Measurements from ENCODE around the gene RPS15. TPM values are rescaled to one million over a fixed set of nuclear protein-coding genes. Genes with fewer than 3 reads are reported as not detected.
A peak's percentile ranks its signal among the peaks of the same experiment; 100 is the strongest.

The RPS15 gene
- total RNA-seq, 5 donors from 2014 or later (not counting 1 experiment from before 2014, with no cell fraction given): 1,731 to 2,353 (median 2,282) TPM

DNA sequence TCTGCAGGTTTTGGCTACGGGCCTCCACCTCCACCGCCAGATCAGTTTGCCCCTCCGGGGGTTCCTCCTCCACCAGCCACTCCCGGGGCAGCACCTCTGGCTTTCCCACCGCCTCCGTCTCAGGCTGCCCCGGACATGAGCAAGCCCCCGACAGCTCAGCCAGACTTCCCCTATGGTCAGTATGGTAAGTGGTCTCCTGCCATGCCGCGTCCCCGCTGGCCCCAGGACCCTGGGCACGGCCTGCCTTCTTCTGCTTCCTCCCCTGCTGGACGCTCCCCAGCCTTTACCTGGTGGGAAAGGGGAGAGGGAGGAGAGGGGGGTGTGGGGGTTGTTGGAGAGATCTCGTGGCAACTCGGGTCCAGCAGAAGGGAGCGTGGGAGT lies 5.7 kb upstream of the RPS15 start:
- POLR2A ChIA-PET: no interaction called here
- no peaks in the 10 kb centered on the region for H3K27me3 Mint-ChIP-seq
- DNase-seq: no peak
- H3K36me3 Mint-ChIP-seq: peaks cover 9% of the 10 kb centered on the region
- Histone ChIP-seq H3K9me3 (no peaks in the 10 kb centered on the region), H3K4me3 (ENCODE audit: control insufficient read depth in 1 of 2, extremely low read depth in 1 of 2, low read length in 1 of 2) (no peak overlapping the region), H3K4me1 (ENCODE audit: control insufficient read depth in 1 of 2, extremely low read depth in 1 of 2, insufficient read depth in 2 of 2, low read length in 2 of 2) (peaks cover 0 to under 1% of the 10 kb centered on the region in 2 experiments), H3K27me3 (replicated peaks in 1 of 2; ENCODE audit: control insufficient read depth in 2 of 2, extremely low read depth in 1 of 2, insufficient read depth in 2 of 2, low read length in 1 of 2) (no peaks in the 10 kb centered on the region), H3K36me3 (ENCODE audit: control insufficient read depth in 2 of 2, extremely low read depth in 1 of 2, insufficient read depth in 1 of 2, low read length in 1 of 2) (peaks cover 16 to 71% of the 10 kb centered on the region in 2 donors), H3K27ac (ENCODE audit: low read length) (no peak overlapping the region)
- H3K9me3 Mint-ChIP-seq: no peaks in the 10 kb centered on the region
- no peak overlapping the region for H3K27ac Mint-ChIP-seq
- ATAC-seq (replicated peaks in 1 of 4): no peak
- CTCF ChIA-PET: no interaction called here
- no peaks in the 10 kb centered on the region for H3K4me1 Mint-ChIP-seq
- H3K4me3 Mint-ChIP-seq: no peak overlapping the region
- WGBS (ENCODE audit: insufficient coverage): 89% methylated on average over 5 of the region's 16 CpGs

GRCh38 chr19:1433119-1434039 lies 4.8 kb upstream of the RPS15 start:
- Histone ChIP-seq H3K4me1 (ENCODE audit: control insufficient read depth in 1 of 2, extremely low read depth in 1 of 2, insufficient read depth in 2 of 2, low read length in 2 of 2) (peaks cover 0 to 6% of the 10 kb centered on the region in 2 experiments), H3K27ac (ENCODE audit: low read length) (no peak overlapping the region), H3K27me3 (replicated peaks in 1 of 2; ENCODE audit: control insufficient read depth in 2 of 2, extremely low read depth in 1 of 2, insufficient read depth in 2 of 2, low read length in 1 of 2) (no peaks in the 10 kb centered on the region), H3K4me3 (ENCODE audit: control insufficient read depth in 1 of 2, extremely low read depth in 1 of 2, low read length in 1 of 2) (no peak overlapping the region), H3K36me3 (ENCODE audit: control insufficient read depth in 2 of 2, extremely low read depth in 1 of 2, insufficient read depth in 1 of 2, low read length in 1 of 2) (peaks cover 16 to 62% of the 10 kb centered on the region in 2 donors), H3K9me3 (no peaks in the 10 kb centered on the region)
- Mint-ChIP-seq H3K4me3 (no peak overlapping the region), H3K9me3 (no peaks in the 10 kb centered on the region), H3K36me3 (peaks cover 12% of the 10 kb centered on the region), H3K27ac (no peak overlapping the region), H3K27me3 (no peaks in the 10 kb centered on the region), H3K4me1 (peaks cover 5 to 8% (median 7%) of the 10 kb centered on the region in 3 donors)
- WGBS (ENCODE audit: insufficient coverage): 92% methylated on average over 38 of the region's 47 CpGs
- no peak for DNase-seq
- POLR2A ChIA-PET: no interaction called here
- no peak for ATAC-seq (replicated peaks in 1 of 4)
- CTCF ChIA-PET: no interaction called here

DNA sequence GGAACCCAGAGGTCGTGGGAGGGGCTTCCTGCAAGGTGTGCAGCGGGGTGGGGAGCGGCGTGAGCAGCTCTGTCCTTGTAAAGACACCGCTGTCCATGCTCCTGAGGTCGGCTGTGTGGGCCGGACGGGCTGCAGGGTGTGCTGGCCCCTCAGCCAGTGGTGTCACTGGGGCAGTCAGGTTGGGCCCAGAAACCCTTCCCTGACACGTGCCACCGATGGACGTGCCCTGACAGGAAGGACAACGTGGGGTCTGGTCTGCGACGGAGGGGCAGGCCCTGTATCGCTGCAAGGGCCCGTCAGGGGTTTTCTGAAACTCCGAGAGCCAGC lies 4.2 kb upstream of the RPS15 start:
- Mint-ChIP-seq H3K27me3 (no peaks in the 10 kb centered on the region), H3K4me3 (no peak overlapping the region), H3K9me3 (no peaks in the 10 kb centered on the region), H3K36me3 (peaks cover 12% of the 10 kb centered on the region), H3K4me1 (peaks cover 7 to 8% (median 8%) of the 10 kb centered on the region in 3 donors), H3K27ac (no peak overlapping the region)
- peaks cover 13 to 57% of the 10 kb centered on the region in 2 donors for H3K36me3 ChIP-seq (ENCODE audit: control insufficient read depth in 2 of 2, extremely low read depth in 1 of 2, insufficient read depth in 1 of 2, low read length in 1 of 2)
- no peak overlapping the region for H3K4me3 ChIP-seq (ENCODE audit: control insufficient read depth in 1 of 2, extremely low read depth in 1 of 2, low read length in 1 of 2)
- ATAC-seq (replicated peaks in 1 of 4) (no peak), DNase-seq (no peak)
- WGBS (ENCODE audit: insufficient coverage): 95% methylated on average over 17 of the region's 17 CpGs
- no peak overlapping the region for H3K27ac ChIP-seq (ENCODE audit: low read length)
- no peaks in the 10 kb centered on the region for H3K27me3 ChIP-seq (replicated peaks in 1 of 2; ENCODE audit: control insufficient read depth in 2 of 2, extremely low read depth in 1 of 2, insufficient read depth in 2 of 2, low read length in 1 of 2)
- no peaks in the 10 kb centered on the region for H3K9me3 ChIP-seq
- POLR2A ChIA-PET: no interaction called here
- H3K4me1 ChIP-seq (ENCODE audit: control insufficient read depth in 1 of 2, extremely low read depth in 1 of 2, insufficient read depth in 2 of 2, low read length in 2 of 2): peaks cover 0 to 7% of the 10 kb centered on the region in 2 experiments
- CTCF ChIA-PET: no interaction called here

- CTCF ChIA-PET: no interaction called here
- no peak overlapping the region for H3K4me3 Mint-ChIP-seq
- peaks cover 12 to 13% (median 12%) of the 10 kb centered on the region in 3 donors for H3K4me1 Mint-ChIP-seq
- Histone ChIP-seq H3K36me3 (ENCODE audit: control insufficient read depth in 2 of 2, extremely low read depth in 1 of 2, insufficient read depth in 1 of 2, low read length in 1 of 2) (peaks cover 13 to 53% of the 10 kb centered on the region in 2 donors), H3K27me3 (replicated peaks in 1 of 2; ENCODE audit: control insufficient read depth in 2 of 2, extremely low read depth in 1 of 2, insufficient read depth in 2 of 2, low read length in 1 of 2) (no peaks in the 10 kb centered on the region), H3K4me3 (ENCODE audit: control insufficient read depth in 1 of 2, extremely low read depth in 1 of 2, low read length in 1 of 2) (no peak overlapping the region), H3K4me1 (ENCODE audit: control insufficient read depth in 1 of 2, extremely low read depth in 1 of 2, insufficient read depth in 2 of 2, low read length in 2 of 2) (peaks cover 0 to 14% of the 10 kb centered on the region in 2 experiments), H3K27ac (ENCODE audit: low read length) (no peak overlapping the region), H3K9me3 (no peaks in the 10 kb centered on the region)
- H3K27me3 Mint-ChIP-seq: no peaks in the 10 kb centered on the region
- 100% methylated on average over 15 of the region's 39 CpGs for whole genome bisulfite sequencing (ENCODE audit: insufficient coverage)
- POLR2A ChIA-PET: no interaction called here
- no peak overlapping the region for H3K27ac Mint-ChIP-seq
- H3K9me3 Mint-ChIP-seq: no peaks in the 10 kb centered on the region
- DNase-seq: no peak
- no peak for ATAC-seq (replicated peaks in 1 of 4)
- H3K36me3 Mint-ChIP-seq: peaks cover 14% of the 10 kb centered on the region
Measured at GRCh38 chr19:1434577-1435060, 3.6 kb upstream of the RPS15 start.

DNA sequence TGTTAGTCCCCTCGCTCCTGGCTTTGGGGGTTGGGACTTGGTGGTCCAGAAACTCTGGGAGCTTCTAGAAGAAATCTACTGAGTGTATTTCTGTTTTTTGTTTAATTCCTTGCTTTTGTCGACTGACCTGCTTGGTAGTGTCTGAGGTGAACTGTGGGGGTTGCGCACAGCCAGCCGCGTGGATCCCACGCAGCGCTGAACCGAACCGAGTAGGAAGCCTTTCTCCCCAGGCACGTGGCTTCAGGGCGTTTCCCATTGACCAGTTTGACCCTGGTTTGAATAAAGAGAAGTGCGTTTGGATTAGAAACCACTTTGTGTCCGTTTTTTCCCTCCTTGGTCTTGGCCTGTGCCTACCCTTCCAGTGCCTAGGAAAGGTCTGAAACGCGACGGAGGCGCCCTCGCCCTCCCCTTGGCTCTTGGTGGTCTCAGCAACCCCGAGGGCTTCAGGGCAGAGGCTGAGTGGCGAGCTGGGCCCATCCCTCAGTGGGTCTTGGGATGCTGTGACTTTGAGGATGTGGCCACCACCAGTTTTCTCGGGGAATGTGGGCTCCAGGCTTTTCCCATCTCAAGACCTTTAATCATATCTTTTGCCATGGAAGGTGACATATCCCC lies 2.7 kb upstream of the RPS15 start:
- no peaks in the 10 kb centered on the region for H3K9me3 ChIP-seq
- H3K27me3 ChIP-seq (replicated peaks in 1 of 2; ENCODE audit: control insufficient read depth in 2 of 2, extremely low read depth in 1 of 2, insufficient read depth in 2 of 2, low read length in 1 of 2): no peaks in the 10 kb centered on the region
- ChIA-PET POLR2A (interaction anchor here in 1 of 2 donors (0.6 kb wide), 1 partner anchor 39 kb away, joined by 3 read pairs; no protein-coding TSS in a partner anchor), CTCF (interaction anchor here in 1 of 2 donors (0.7 kb wide), 1 partner anchor 155 kb away, joined by 3 read pairs; no protein-coding TSS in a partner anchor)
- DNase-seq (no peak), ATAC-seq (replicated peaks in 1 of 4) (no peak)
- 90% methylated on average over 9 of the region's 21 CpGs for WGBS (ENCODE audit: insufficient coverage)
- Mint-ChIP-seq H3K36me3 (peaks cover 20% of the 10 kb centered on the region), H3K9me3 (no peaks in the 10 kb centered on the region), H3K4me3 (no peak overlapping the region), H3K27me3 (no peaks in the 10 kb centered on the region), H3K27ac (no peak overlapping the region), H3K4me1 (peaks cover 15 to 22% (median 18%) of the 10 kb centered on the region in 3 donors)
- H3K36me3 ChIP-seq (ENCODE audit: control insufficient read depth in 2 of 2, extremely low read depth in 1 of 2, insufficient read depth in 1 of 2, low read length in 1 of 2): peaks cover 15 to 54% of the 10 kb centered on the region in 2 donors
- H3K27ac ChIP-seq (ENCODE audit: low read length): no peak overlapping the region
- no peak overlapping the region for H3K4me3 ChIP-seq (ENCODE audit: control insufficient read depth in 1 of 2, extremely low read depth in 1 of 2, low read length in 1 of 2)
- H3K4me1 ChIP-seq (ENCODE audit: control insufficient read depth in 1 of 2, extremely low read depth in 1 of 2, insufficient read depth in 2 of 2, low read length in 2 of 2): peaks cover 0 to 22% of the 10 kb centered on the region in 2 experiments

- no peaks in the 10 kb centered on the region for H3K27me3 ChIP-seq (replicated peaks in 1 of 2; ENCODE audit: control insufficient read depth in 2 of 2, extremely low read depth in 1 of 2, insufficient read depth in 2 of 2, low read length in 1 of 2)
- H3K36me3 Mint-ChIP-seq: peaks cover 31% of the 10 kb centered on the region
- no peak for ATAC-seq (replicated peaks in 1 of 4)
- H3K4me1 ChIP-seq (ENCODE audit: control insufficient read depth in 1 of 2, extremely low read depth in 1 of 2, insufficient read depth in 2 of 2, low read length in 2 of 2): peaks cover 0 to 30% of the 10 kb centered on the region in 2 experiments
- H3K4me3 Mint-ChIP-seq: peak overlapping the region in 2 of 3 donors; percentile 96 to 97
- no peak overlapping the region for H3K27ac ChIP-seq (ENCODE audit: low read length)
- no peaks in the 10 kb centered on the region for H3K9me3 Mint-ChIP-seq
- POLR2A ChIA-PET: no interaction called here
- H3K9me3 ChIP-seq: no peaks in the 10 kb centered on the region
- CTCF ChIA-PET: interaction anchor here in 1 of 2 donors (0.5 kb wide), 1 partner anchor 582 kb away, joined by 4 read pairs; no protein-coding TSS in a partner anchor
- no peak overlapping the region for H3K27ac Mint-ChIP-seq
- no CpG with 5 or more reads among the region's 8 CpGs for WGBS (ENCODE audit: insufficient coverage)
- peaks cover 24 to 37% (median 26%) of the 10 kb centered on the region in 3 donors for H3K4me1 Mint-ChIP-seq
- peaks cover 25 to 57% of the 10 kb centered on the region in 2 donors for H3K36me3 ChIP-seq (ENCODE audit: control insufficient read depth in 2 of 2, extremely low read depth in 1 of 2, insufficient read depth in 1 of 2, low read length in 1 of 2)
- no peaks in the 10 kb centered on the region for H3K27me3 Mint-ChIP-seq
- H3K4me3 ChIP-seq (ENCODE audit: control insufficient read depth in 1 of 2, extremely low read depth in 1 of 2, low read length in 1 of 2): no peak overlapping the region
- DNase-seq: no peak
Measured at GRCh38 chr19:1437609-1438008, 587 bp upstream of the RPS15 start.
